Transverse colon (tissue), 4 donors: ENCODE measurements around the gene MVB12A.

ENCODE experiments used
- CTCF ChIP-seq, 5 experiments: fragments of 200-600 bp in 3 of 5; fragments of 450-650 bp in 2 of 5; sonication (generic) in 3 of 5; IDR thresholded peaks; 1 replicate in 2 of 5; 2 replicates in 3 of 5; pipeline ENCODE4 v1.5.1; 2016 to 2017; ENCODE audit warnings: antibody characterized with exemption in 5 of 5, inconsistent platforms in 3 of 5, mild to moderate bottlenecking in 2 of 5, moderate library complexity in 1 of 5
- EP300 ChIP-seq: sonication (generic); formaldehyde crosslinking; IDR thresholded peaks from one replicate; pipeline ENCODE4 v1.6.1; 2017; ENCODE audit warnings: antibody characterized with exemption, low read depth
- POLR2A ChIP-seq: fragments of 450-650 bp; IDR thresholded peaks from one replicate; pipeline ENCODE4 v1.6.1; 2016; ENCODE audit warnings: antibody characterized with exemption, mild to moderate bottlenecking, moderate library complexity
- POLR2AphosphoS5 ChIP-seq, 3 donors: sonication (generic); formaldehyde crosslinking; IDR thresholded peaks; one replicate each; pipeline ENCODE4 v1.6.1; 2016; ENCODE audit warnings: antibody characterized with exemption in 3 of 3

GRCh38 chr19:17424743-17425365 lies 5.0 kb downstream of the MVB12A start:
- TF ChIP-seq CTCF (IDR thresholded peaks at IDR 0.05) = peak in 2 of 5 experiments; percentile 23 to 24
- TF ChIP-seq POLR2AphosphoS5 (IDR thresholded peaks at IDR 0.05) = no peak
- no peak for TF ChIP-seq EP300
- TF ChIP-seq POLR2A = no peak
